H1 (cell line): ENCODE data around the gene DEFB131A. TPM values are rescaled to one million over a fixed set of nuclear protein-coding genes. Genes with fewer than 3 reads are reported as not detected.
"Not testable (repeated sequence)": the region's sequence is repeated elsewhere in the genome, so short reads cannot be mapped to it uniquely, and the experiment has no call there.

Experiments used
- CTCF ChIA-PET: fragments of 300-600 bp; sonication (Branson Sonifier 250); formaldehyde crosslinking; loops from one replicate; lab custom pipeline; 2021; ENCODE audit not compliant: partially characterized antibody; lab: Charles Lee
- POLR2A ChIA-PET: fragments of 300-600 bp; sonication (Branson Sonifier 250); formaldehyde crosslinking; loops from one replicate; lab custom pipeline; 2021; ENCODE audit warnings: inconsistent platforms; ENCODE audit not compliant: partially characterized antibody; lab: Charles Lee
- DNase-seq, 2 experiments: peaks; one replicate each; pipeline versions ENCODE4 v3.0.0 to v3.0.0-alpha.2; 2010 to 2022; ENCODE audit warnings: low spot score in 2 of 2, low read depth in 1 of 2, mixed read lengths in 1 of 2
- FAIRE-seq: peaks from 2 replicates; lab custom pipeline; 2011; peaks lifted over from hg19 to GRCh38; lab: Jason Lieb, UNC
- H2AFZ ChIP-seq: 2 replicates; pipeline ENCODE4 v1.8.1; 2012; ENCODE audit warnings: low read length, inconsistent platforms
- H2AK5ac ChIP-seq: 2 replicates; pipeline ENCODE4 v1.6.1; 2013; ENCODE audit warnings: low read depth, low read length
- H2BK120ac ChIP-seq: replicated peaks from 2 replicates; pipeline ENCODE3; 2013; ENCODE audit warnings: low read depth, low read length, inconsistent platforms
- H2BK12ac ChIP-seq: 2 replicates; pipeline ENCODE4 v1.6.1; 2013; ENCODE audit warnings: low read depth, low read length
- H2BK15ac ChIP-seq: 2 replicates; pipeline ENCODE4 v1.6.1; 2013; ENCODE audit warnings: low read length
- H2BK20ac ChIP-seq: 2 replicates; pipeline ENCODE4 v1.6.1; 2013; ENCODE audit warnings: low read length
- H2BK5ac ChIP-seq: 2 replicates; pipeline ENCODE4 v1.6.1; 2013; ENCODE audit warnings: low read depth, low read length
- H3K14ac ChIP-seq: 2 replicates; pipeline ENCODE4 v1.6.1; 2013; ENCODE audit warnings: inconsistent platforms; ENCODE audit not compliant: insufficient read length
- H3K18ac ChIP-seq: 2 replicates; pipeline ENCODE4 v1.6.1; 2013; ENCODE audit warnings: low read length; ENCODE audit errors: extremely low read depth
- H3K23ac ChIP-seq: 2 replicates; pipeline ENCODE4 v1.6.1; 2013; ENCODE audit warnings: inconsistent platforms; ENCODE audit not compliant: insufficient read length
- H3K23me2 ChIP-seq: 2 replicates; pipeline ENCODE4 v1.6.1; 2013; ENCODE audit warnings: low read depth, low read length
- H3K27ac ChIP-seq: 2 replicates; pipeline ENCODE4 v1.6.1; 2011; ENCODE audit warnings: low read depth, low read length, inconsistent platforms
- H3K27me3 ChIP-seq, 4 experiments: replicated peaks in 1 of 4; 1 replicate in 1 of 4; 2 replicates in 3 of 4; pipeline versions ENCODE4 v1.6.1 to v1.8.1; 2011 to 2013; ENCODE audit warnings: low read length in 3 of 4, mild to moderate bottlenecking in 3 of 4, inconsistent platforms in 2 of 4, mixed read lengths in 2 of 4, moderate library complexity in 1 of 4; ENCODE audit not compliant: control insufficient read depth in 3 of 4, insufficient read depth in 3 of 4; ENCODE audit errors: extremely low read depth in 1 of 4
- H3K36me3 ChIP-seq, 4 experiments: 2 replicates each; pipeline versions ENCODE4 v1.6.1 to v1.8.1; 2011 to 2013; ENCODE audit warnings: mild to moderate bottlenecking in 4 of 4, low read length in 3 of 4, moderate library complexity in 2 of 4, control low read depth in 1 of 4, inconsistent platforms in 1 of 4; ENCODE audit not compliant: insufficient read depth in 4 of 4, control insufficient read depth in 2 of 4
- H3K4ac ChIP-seq: replicated peaks from 2 replicates; pipeline ENCODE3; 2013; ENCODE audit warnings: low read length, low read depth, mixed read lengths, inconsistent platforms; ENCODE audit not compliant: insufficient read length
- H3K4me1 ChIP-seq, 4 experiments: replicated peaks in 1 of 4; 1 replicate in 1 of 4; 2 replicates in 3 of 4; pipeline versions ENCODE4 v1.6.1 to v1.8.1; 2011 to 2013; ENCODE audit warnings: low read length in 3 of 4, inconsistent platforms in 2 of 4, mixed read lengths in 1 of 4; ENCODE audit not compliant: insufficient read depth in 4 of 4, control insufficient read depth in 3 of 4
- H3K4me2 ChIP-seq, 2 experiments: 2 replicates each; pipeline versions ENCODE4 v1.6.1 to v1.8.1; 2011 to 2013; ENCODE audit warnings: low read depth in 2 of 2, low read length in 2 of 2, control low read depth in 1 of 2, inconsistent platforms in 1 of 2, mild to moderate bottlenecking in 1 of 2; ENCODE audit not compliant: insufficient read depth in 1 of 2
- H3K4me3 ChIP-seq, 4 experiments: fragments of 200-600, 300-600 bp in 1 of 4; sonication (generic), shearing (Covaris generic), sonication (Bioruptor Twin) in 1 of 4; 2 replicates each; pipeline versions ENCODE4 v1.5.1 to v1.8.1; 2011 to 2016; ENCODE audit warnings: low read length in 4 of 4, low read depth in 3 of 4, control low read depth in 2 of 4, inconsistent platforms in 2 of 4, mild to moderate bottlenecking in 2 of 4, mixed read lengths in 1 of 4, moderate library complexity in 1 of 4; ENCODE audit not compliant: insufficient read depth in 2 of 4; ENCODE audit errors: extremely low read depth in 1 of 4
- H3K56ac ChIP-seq: replicated peaks from 2 replicates; pipeline ENCODE3; 2013; ENCODE audit warnings: low read depth, mild to moderate bottlenecking, mixed read lengths, low read length, inconsistent platforms; ENCODE audit not compliant: insufficient read length
- H3K79me1 ChIP-seq: 2 replicates; pipeline ENCODE4 v1.6.1; 2013; ENCODE audit warnings: low read depth, low read length, control low read depth
- H3K79me2 ChIP-seq, 2 experiments: 2 replicates each; pipeline versions ENCODE4 v1.6.1 to v1.8.1; 2012 to 2013; ENCODE audit warnings: low read length in 2 of 2, mild to moderate bottlenecking in 2 of 2, inconsistent platforms in 1 of 2; ENCODE audit not compliant: insufficient read depth in 2 of 2, control insufficient read depth in 1 of 2
- H3K9ac ChIP-seq, 4 experiments: replicated peaks in 1 of 4; 1 replicate in 1 of 4; 2 replicates in 3 of 4; pipeline versions ENCODE4 v1.6.1 to v1.8.1; 2011 to 2013; ENCODE audit warnings: low read depth in 3 of 4, low read length in 3 of 4, control low read depth in 2 of 4, mild to moderate bottlenecking in 2 of 4, moderate library complexity in 2 of 4, inconsistent platforms in 1 of 4; ENCODE audit errors: extremely low read depth in 1 of 4
- H3K9me3 ChIP-seq, 2 experiments: 2 replicates each; pipeline versions ENCODE4 v1.6.1 to v1.8.1; 2012 to 2013; ENCODE audit warnings: mild to moderate bottlenecking in 2 of 2, moderate library complexity in 2 of 2, control low read depth in 1 of 2, inconsistent platforms in 1 of 2, low read depth in 1 of 2, low read length in 1 of 2, mixed read lengths in 1 of 2; ENCODE audit not compliant: insufficient read depth in 2 of 2
- H4K20me1 ChIP-seq, 2 experiments: replicated peaks in 1 of 2; 2 replicates each; pipeline versions ENCODE3 to v1.8.1; 2011 to 2013; ENCODE audit warnings: inconsistent platforms in 2 of 2, low read length in 2 of 2, mild to moderate bottlenecking in 1 of 2; ENCODE audit not compliant: insufficient read depth in 2 of 2, control insufficient read depth in 1 of 2
- H4K5ac ChIP-seq: 2 replicates; pipeline ENCODE4 v1.6.1; 2013; ENCODE audit warnings: low read length, low read depth, mixed read lengths, inconsistent platforms; ENCODE audit not compliant: insufficient read length
- H4K8ac ChIP-seq: 2 replicates; pipeline ENCODE4 v1.8.0; 2013; ENCODE audit warnings: mild to moderate bottlenecking, moderate library complexity, low read length, inconsistent platforms; ENCODE audit not compliant: insufficient read depth; ENCODE audit errors: extremely low read depth
- H4K91ac ChIP-seq: replicated peaks from 2 replicates; pipeline ENCODE3; 2013; ENCODE audit warnings: low read length, mixed read lengths, inconsistent platforms; ENCODE audit not compliant: insufficient read length
- WGBS, 2 experiments: shearing (Covaris generic) in 1 of 2; methylation state at CpG; one replicate each; pipeline versions ENCODE4 v1.1.6 to v1.1.7; 2013 to 2015; ENCODE audit warnings: low lambda C conversion rate in 2 of 2, mixed read lengths in 2 of 2, inconsistent platforms in 1 of 2, low coverage in 1 of 2, missing lambda C conversion rate in 1 of 2; ENCODE audit not compliant: insufficient replicate concordance in 2 of 2, insufficient coverage in 1 of 2, insufficient read length in 1 of 2; ENCODE audit errors: extremely low coverage in 1 of 2, missing lambda C conversion rate in 1 of 2; 5-methylcytosine and 5-hydroxymethylcytosine counted together
- polyA plus RNA-seq, 7 experiments: library from polyadenylated mRNA; depleted of rRNA in 3 of 7; stranded (reverse) in 5 of 7; unstranded in 2 of 7; fragments of >200 nt in 5 of 7; fragments of 200-250 nt in 2 of 7; gene quantifications; 1 replicate in 5 of 7; 2 replicates in 1 of 7; 4 replicates in 1 of 7; pipeline versions ENCODE4 v1.2.1 to v1.2.3, GENCODE V29; 2011 to 2013; ENCODE audit warnings: missing spikeins in 2 of 7, mixed read lengths in 2 of 7
- total RNA-seq: library from RNA; stranded (reverse); fragmentation: NEBNext Ultra II Directional; extraction: Animal tissue kit (Norgen Biotek cat#: 25700); gene quantifications from 2 replicates; pipeline ENCODE4 v1.2.1, GENCODE V29; 2021

Gene DEFB131A
- total and polyA plus RNA-seq, 2 of the 8 experiments (the other 6 are each of a cell fraction or from before 2014, with no cell fraction given): not detected

- H3K4me2 ChIP-seq, H4K5ac ChIP-seq, H3K79me2 ChIP-seq, H3K27ac ChIP-seq, H2AFZ ChIP-seq, H3K36me3 ChIP-seq, H3K23me2 ChIP-seq, H3K23ac ChIP-seq, CTCF ChIA-PET, H4K91ac ChIP-seq, H2BK120ac ChIP-seq, H3K14ac ChIP-seq, H3K4me3 ChIP-seq, DNase-seq, H2BK20ac ChIP-seq, H2BK5ac ChIP-seq, H3K4me1 ChIP-seq, H4K20me1 ChIP-seq, H3K27me3 ChIP-seq, H4K8ac ChIP-seq, H2AK5ac ChIP-seq, H2BK15ac ChIP-seq, H3K4ac ChIP-seq, FAIRE-seq, POLR2A ChIA-PET, H3K9ac ChIP-seq, H3K18ac ChIP-seq, H2BK12ac ChIP-seq, H3K79me1 ChIP-seq, H3K56ac ChIP-seq: not testable (repeated sequence)
- WGBS, 2 experiments: 89% methylated on average over 1 of the region's 1 CpG; no CpG with 5 or more reads in 1 of the 2 experiments
- peaks cover 9 to 20% of the 10 kb centered on the region in 2 experiments; a peak in 2 of 4 replicates for H3K9me3 ChIP-seq
Observed at GRCh38 chr4:9430061-9430460, 14.2 kb upstream of the DEFB131A start.

- 31% methylated on average over 1 of the region's 1 CpG; no CpG with 5 or more reads in 1 of the 2 experiments for WGBS, 2 experiments
- H2BK12ac ChIP-seq, H3K9ac ChIP-seq, H3K14ac ChIP-seq, H4K8ac ChIP-seq, FAIRE-seq, H3K4ac ChIP-seq, H3K79me1 ChIP-seq, H2BK5ac ChIP-seq, DNase-seq, H3K79me2 ChIP-seq, H2BK15ac ChIP-seq, H2BK120ac ChIP-seq, H3K18ac ChIP-seq, H2AK5ac ChIP-seq, H3K4me1 ChIP-seq, H3K23me2 ChIP-seq, H4K91ac ChIP-seq, H3K23ac ChIP-seq, H4K20me1 ChIP-seq, CTCF ChIA-PET, H3K36me3 ChIP-seq, H3K56ac ChIP-seq, H2AFZ ChIP-seq, H4K5ac ChIP-seq, H3K4me3 ChIP-seq, H3K27ac ChIP-seq, H3K27me3 ChIP-seq, H3K4me2 ChIP-seq, POLR2A ChIA-PET, H2BK20ac ChIP-seq: not testable (repeated sequence)
- peaks cover 10 to 14% of the 10 kb centered on the region in 2 experiments for H3K9me3 ChIP-seq
Observed at GRCh38 chr4:9433320-9433719, 10.9 kb upstream of the DEFB131A start.
